ENCODE results near the gene LYZ.

GRCh38 chr12:69331909-69332684 lies 16.1 kb upstream of the LYZ start:
- TF ChIP-seq CTCF (IDR thresholded peaks at IDR 0.05; ENCODE audit: low read length) (no peak), EZH2 (IDR thresholded peaks at IDR 0.05; ENCODE audit: borderline replicate concordance, low read length) (no peak)
